Right lobe of liver (tissue), 4 donors: ENCODE measurements around the gene CAT.

Source experiments
- CTCF ChIP-seq, 4 donors: fragments of 200-600 bp in 3 of 4; fragments of 450-650 bp in 1 of 4; IDR thresholded peaks; one replicate each; pipeline versions ENCODE4 v1.5.1 to v1.8.0; 2016 to 2022; ENCODE audit warnings: antibody characterized with exemption in 4 of 4, mild to moderate bottlenecking in 2 of 4
- POLR2A ChIP-seq: fragments of 450-650 bp; IDR thresholded peaks from one replicate; pipeline ENCODE4 v1.6.1; 2017; ENCODE audit warnings: antibody characterized with exemption, mild to moderate bottlenecking
- donor health status: DM: no; HTN: no; CAD: no.
- donor health status: DM: no; HTN: no; CAD: no.
- donor health status: DM: no; HTN: yes; CAD: no.

- TF ChIP-seq POLR2A, result no peak
- TF ChIP-seq CTCF (IDR thresholded peaks at IDR 0.05), result no peak
Observed at GRCh38 chr11:34449013-34449412, 10.3 kb downstream of the CAT start.
